Heart right ventricle (tissue), 16 donors: ENCODE measurements around the gene NPAS1. TPM values are rescaled to one million over a fixed set of nuclear protein-coding genes. Genes with fewer than 3 reads are reported as not detected.

Source experiments
- ATAC-seq, 8 donors: fragments of 200-7000 bp; cut with Tn5 transposase; one replicate each; pipeline ENCODE4 v1.9.1; 2020; ENCODE audit warnings: mild to moderate bottlenecking in 8 of 8, moderate library complexity in 8 of 8, moderate number of reproducible peaks in 1 of 8
- DNase-seq, 2 donors: peaks; one replicate each; pipeline ENCODE4 v3.0.0-alpha.2; 2020
- H3K27ac ChIP-seq, 10 donors: fragments of 200-600 bp; sonication (generic) in 2 of 10; one replicate each; pipeline versions ENCODE4 v1.5.0 to v1.8.0; 2020 to 2022; ENCODE audit warnings: mild to moderate bottlenecking in 3 of 10
- H3K27me3 ChIP-seq, 7 donors: fragments of 200-600 bp; one replicate each; pipeline ENCODE4 v1.8.0; 2021 to 2022; ENCODE audit warnings: mild to moderate bottlenecking in 2 of 7
- H3K36me3 ChIP-seq, 9 donors: fragments of 200-600 bp; sonication (generic) in 1 of 9; one replicate each; pipeline versions ENCODE4 v1.5.0 to v1.8.0; 2020 to 2022; ENCODE audit warnings: mild to moderate bottlenecking in 2 of 9
- H3K4me1 ChIP-seq, 9 donors: fragments of 200-600 bp; sonication (generic) in 1 of 9; one replicate each; pipeline versions ENCODE4 v1.5.0 to v1.8.0; 2020 to 2022; ENCODE audit warnings: mild to moderate bottlenecking in 4 of 9
- H3K4me3 ChIP-seq, 10 donors: fragments of 200-600 bp; sonication (generic) in 2 of 10; one replicate each; pipeline versions ENCODE4 v1.5.0 to v1.8.0; 2020 to 2022; ENCODE audit warnings: mild to moderate bottlenecking in 7 of 10, moderate library complexity in 2 of 10
- H3K9me3 ChIP-seq, 11 donors: fragments of 200-600 bp in 10 of 11; sonication (generic) in 2 of 11; one replicate each; pipeline versions ENCODE4 v1.5.0 to v1.8.0; 2013 to 2022; ENCODE audit warnings: mild to moderate bottlenecking in 2 of 11, control low read depth in 1 of 11, moderate library complexity in 1 of 11
- CTCF ChIP-seq, 9 donors: fragments of 200-600 bp; sonication (generic) in 2 of 9; IDR thresholded peaks; one replicate each; pipeline versions ENCODE4 v1.5.0 to v1.8.0; 2021 to 2022; ENCODE audit warnings: antibody characterized with exemption in 9 of 9, mild to moderate bottlenecking in 5 of 9, moderate library complexity in 1 of 9
- WGBS, 2 donors: extraction: QIAGEN DNeasy Blood & Tissue Kit; methylation state at CpG; one replicate each; pipeline ENCODE4 v1.1.7; 2013; ENCODE audit warnings: inconsistent platforms in 1 of 2; 5-methylcytosine and 5-hydroxymethylcytosine counted together
- intact Hi-C, 10 donors: fragments of 100-400 bp; cut with DNase I; formaldehyde crosslinking; loops; one replicate each; pipeline versions ENCODE4 v1.11.1 to v1.14.2; 2022
- long read RNA-seq, 3 donors: library from polyadenylated mRNA; unstranded; transcript quantifications; one replicate each; pipeline ENCODE4 v2.0.0, GENCODE V29; 2020 to 2021
- polyA plus RNA-seq, 2 donors: library from polyadenylated mRNA; stranded (reverse); fragments of 200-250 nt; gene quantifications; one replicate each; pipeline ENCODE4 v1.2.3, GENCODE V29; 2013
- total RNA-seq, 10 donors: library from RNA; stranded (reverse); fragmentation: NEBNext Ultra II Directional in 3 of 10; extraction: Animal tissue kit (Norgen Biotek cat#: 25700) in 3 of 10; gene quantifications; one replicate each; pipeline versions ENCODE4 v1.2.1 to v1.2.4, GENCODE V29; 2021 to 2023
- donor health status: Arrhythmogenic right ventricular cardiomyopathy.
- donor health status: ischemic (EF 13 %, LVEDD 7.1; RV severe dilation, severe dysfunction).
- donor health status: healthy with polysubstance abuse.
- donor health status: DM: no; HTN: yes; CAD: no.
- donor health status: DM: no; HTN: no; CAD: no.
- donor health status: ischemic (EF 25% LVEDD 6.9; RV normal size, moderate dysfunction).
- donor health status: ischemic (EF 25% LVEDD 5.7; RV mildly dilated, moderate dysfunction).
- donor health status: healthy.
- donor health status: DM: yes; HTN: yes; CAD: no.
- donor health status: Ischemic cardiomyopathy.
- donor health status: ischemic (EF 35%, LVEDD 5.7; RV mildly dilated, moderate dysfunction).
- donor health status: nonischemic (EF 11% LVEDD 7.7; RV severe dilation, severe dysfunction).
- donor health status: DM: yes; HTN: yes; CAD: no.
- donor health status: PGD.
- donor health status: ischemic (EF 29% LVEDD 5.4; RV normal size, mild dysfunction).
- donor health status: nonischemic (EF 23%, LVEDD 6.1; RV moderate dilation, normal function).

Gene NPAS1
- total RNA-seq (1 to 10 TPM in 1 of 10 donors, under 1 TPM in 7, not detected in 2; 0.17 to 1.3 (median 0.37) TPM), polyA plus RNA-seq (1 to 10 TPM in 1 of 2 donors, under 1 TPM in 1; 0.64 to 1.1 TPM)
- long read RNA-seq, donor 1: 0 reads
- long read RNA-seq, donor 2: 0 reads
- long read RNA-seq, donor 3, partial matches to known transcripts: 0 of 2 reads
- long read RNA-seq, donor 3, other reads (novel, unspliced or antisense): 2 of 2 reads

GRCh38 chr19:47019431-47020041 is at the start of gene NPAS1:
Gene NPAS1 (plus strand): TSS chr19:47019837. CDS start chr19:47021048, 1,211 bp downstream.
- Histone ChIP-seq H3K4me1 (peaks cover 10 to 35% (median 18%) of the 10 kb centered on the region in 9 donors), H3K36me3 (no peaks in the 10 kb centered on the region), H3K27me3 (peaks cover 20 to 66% (median 47%) of the 10 kb centered on the region in 7 donors), H3K27ac (no peak within 1 kb of the TSS), H3K4me3 (peak within 1 kb of the TSS in 8 of 10 donors; percentile 20 to 49 (median 36)), H3K9me3 (no peaks in the 10 kb centered on the region)
- intact Hi-C loops: loop anchor here in 1 of 10 donors (10.0 kb wide), 1 partner anchor 215 kb away; the partner anchor contains the start of gene BBC3
- ATAC-seq (peak in 2 of 8 donors; percentile 30 to 42), DNase-seq (no peak)
- no peak for TF ChIP-seq CTCF (IDR thresholded peaks at IDR 0.05)
- WGBS, 2 donors: 2 to 4% methylated on average over 49 to 58 of the region's 58 CpGs

- 47 to 64% methylated on average over 9 of the region's 9 CpGs for WGBS, 2 donors
- H3K27me3 ChIP-seq: no peaks in the 10 kb centered on the region
- DNase-seq (peak; percentile 57 to 79), ATAC-seq (peak; percentile 28 to 80 (median 75))
- TF ChIP-seq CTCF (IDR thresholded peaks at IDR 0.05): no peak
- intact Hi-C loops: loop anchor here in 1 of 10 donors (5.0 kb wide), 1 partner anchor 44 kb away; no protein-coding TSS in a partner anchor
- peaks cover 15 to 87% (median 61%) of the 10 kb centered on the region in 9 donors for H3K4me1 ChIP-seq
- peaks cover 0 to 12% (median 0%) of the 10 kb centered on the region in 9 donors for H3K36me3 ChIP-seq
- peak overlapping the region; percentile 30 to 91 (median 84) for H3K27ac ChIP-seq
- H3K4me3 ChIP-seq: no peak overlapping the region
- H3K9me3 ChIP-seq: no peaks in the 10 kb centered on the region
Observed at GRCh38 chr19:46970815-46971214, 48.8 kb upstream of the NPAS1 start.

- Histone ChIP-seq H3K4me3 (no peak overlapping the region), H3K4me1 (peaks cover 24 to 92% (median 68%) of the 10 kb centered on the region in 9 donors), H3K36me3 (peaks cover 0 to 12% (median 0%) of the 10 kb centered on the region in 9 donors), H3K27ac (peak overlapping the region; percentile 14 to 91 (median 84)), H3K27me3 (no peaks in the 10 kb centered on the region), H3K9me3 (no peaks in the 10 kb centered on the region)
- DNase-seq (no peak), ATAC-seq (peak in 1 of 8 donors; percentile 16)
- intact Hi-C loops: loop anchor here in 1 of 10 donors (5.0 kb wide), 1 partner anchor 45 kb away; no protein-coding TSS in a partner anchor
- WGBS, 2 donors: 54 to 75% methylated on average over 7 of the region's 7 CpGs
- no peak for TF ChIP-seq CTCF (IDR thresholded peaks at IDR 0.05)
Observed at GRCh38 chr19:46972311-46972710, 47.3 kb upstream of the NPAS1 start.

GRCh38 chr19:46974181-46974580 is 45.5 kb upstream of the NPAS1 start:
- no peak for DNase-seq
- TF ChIP-seq CTCF (IDR thresholded peaks at IDR 0.05): no peak
- intact Hi-C loops: loop anchor here in 1 of 10 donors (5.0 kb wide), 1 partner anchor 47 kb away; no protein-coding TSS in a partner anchor
- no peak overlapping the region for H3K4me3 ChIP-seq
- no peak for ATAC-seq
- no peaks in the 10 kb centered on the region for H3K27me3 ChIP-seq
- 97 to 100% methylated on average over 4 of the region's 4 CpGs for WGBS, 2 donors
- H3K27ac ChIP-seq: peak overlapping the region in 5 of 10 donors; percentile 56 to 91 (median 89)
- peaks cover 25 to 87% (median 68%) of the 10 kb centered on the region in 9 donors for H3K4me1 ChIP-seq
- H3K36me3 ChIP-seq: peaks cover 0 to 12% (median 0%) of the 10 kb centered on the region in 9 donors
- no peaks in the 10 kb centered on the region for H3K9me3 ChIP-seq
